ENCODE measurements around the gene DRAM1.

- no peak for TF ChIP-seq HCFC1 (IDR thresholded peaks at IDR 0.05; ENCODE audit: low read depth, low read length)
- TF ChIP-seq SREBF1 (IDR thresholded peaks at IDR 0.05; ENCODE audit: borderline replicate concordance, low read depth, low read length): no peak
- no peak for TF ChIP-seq ZZZ3 (IDR thresholded peaks at IDR 0.05)
- no peak for TF ChIP-seq CTCF (IDR thresholded peaks at IDR 0.05 in 2 of 3, conservative IDR thresholded peaks at IDR 0.05 in 1 of 3; ENCODE audit: insufficient read depth in 2 of 3, low read depth in 1 of 3, low read length in 3 of 3)
- no peak for TF ChIP-seq SIX5 (IDR thresholded peaks at IDR 0.05; ENCODE audit: borderline replicate concordance in 1 of 2, insufficient read depth in 1 of 2, low read depth in 1 of 2, low read length in 2 of 2)
- TF ChIP-seq IFI16 (CRISPR knock-in tag; IDR thresholded peaks at IDR 0.05): no peak
- no peak for TF ChIP-seq PKNOX1 (IDR thresholded peaks at IDR 0.05)
- TF ChIP-seq ZNF140 (CRISPR knock-in tag; IDR thresholded peaks at IDR 0.05): no peak
- no peak for TF ChIP-seq ZBTB33 (CRISPR knock-in tag; IDR thresholded peaks at IDR 0.05)
Measured at GRCh38 chr12:101884174-101884573, 6.8 kb downstream of the DRAM1 start.

Measured in K562 (cell line).